Osteocyte (in vitro differentiated cells): ENCODE data around the gene IL18. TPM values are rescaled to one million over a fixed set of nuclear protein-coding genes. Genes with fewer than 3 reads are reported as not detected.

Source experiments
- total RNA-seq: library from RNA; stranded (reverse); gene quantifications from 2 replicates; pipeline ENCODE4 v1.2.1, GENCODE V29; 2021

The IL18 gene
- total RNA-seq, 1 donor from 2014 or later = 0.59 TPM

Other genes with a start within 250 kb of the IL18 start
- 0.42 and 0.62 TPM in 2 replicates for gene C11orf52, start 245.2 kb downstream of the IL18 start, total RNA-seq
- gene DIXDC1, start 226.8 kb downstream of the IL18 start, total RNA-seq = 9.7 and 10.6 TPM in 2 replicates
- gene DLAT, start 138.7 kb downstream of the IL18 start, total RNA-seq = 26.3 and 26.4 TPM in 2 replicates
- 2.0 and 2.3 TPM in 2 replicates for gene PIH1D2, start 90.1 kb downstream of the IL18 start, total RNA-seq
- 23.1 and 24.6 TPM in 2 replicates for gene NKAPD1, start 89.8 kb downstream of the IL18 start, total RNA-seq
- gene TIMM8B, start 77.3 kb downstream of the IL18 start, total RNA-seq = 59.4 and 64.0 TPM in 2 replicates
- 71.6 and 82.0 TPM in 2 replicates for gene SDHD, start 77.2 kb downstream of the IL18 start, total RNA-seq
- gene TEX12, start 3.3 kb upstream of the IL18 start, total RNA-seq = 0.78 TPM in 1 of 2 replicates, not detected in the other
- 1.4 and 1.5 TPM in 2 replicates for gene BCO2, start 11.4 kb upstream of the IL18 start, total RNA-seq
- gene PTS, start 62.3 kb upstream of the IL18 start, total RNA-seq = 38.7 and 44.0 TPM in 2 replicates
- not detected in 2 replicates for gene PLET1, start 96.8 kb upstream of the IL18 start, total RNA-seq